HepG2 (cell line): ENCODE measurements around the gene CDT1. TPM values are rescaled to one million over a fixed set of nuclear protein-coding genes. Genes with fewer than 3 reads are reported as not detected.

Source experiments
- BCL6 ChIP-seq: IDR thresholded peaks from 2 replicates; pipeline ENCODE4 v1.6.1; 2016; ENCODE audit warnings: missing genetic modification reagents, missing compliant biosample characterization
- GATAD1 ChIP-seq: IDR thresholded peaks from 2 replicates; pipeline ENCODE4 v1.6.1; 2016; ENCODE audit warnings: missing genetic modification reagents, missing compliant biosample characterization
- GTF3A ChIP-seq: sonication (generic); formaldehyde crosslinking; conservative IDR thresholded peaks from 2 replicates; pipeline ENCODE4 v1.4.0; 2020; ENCODE audit warnings: mild to moderate bottlenecking, missing genetic modification reagents
- HOXA3 ChIP-seq: sonication (generic); formaldehyde crosslinking; IDR thresholded peaks from 2 replicates; pipeline ENCODE4 v1.5.0; 2020; ENCODE audit warnings: missing genetic modification reagents
- KDM1A ChIP-seq: IDR thresholded peaks from 2 replicates; pipeline ENCODE4 v1.6.1; 2016; ENCODE audit warnings: missing compliant biosample characterization
- MBNL3 ChIP-seq: fragments of 250-450 bp; sonication (Bioruptor Pico); conservative IDR thresholded peaks from 2 replicates; pipeline ENCODE4 v1.8.0; 2022; ENCODE audit warnings: mild to moderate bottlenecking, inconsistent platforms
- MXD3 ChIP-seq: IDR thresholded peaks from 2 replicates; pipeline ENCODE4 v1.6.1; 2016; ENCODE audit warnings: mild to moderate bottlenecking, missing biosample characterization, missing genetic modification reagents
- SALL2 ChIP-seq: sonication (generic); formaldehyde crosslinking; IDR thresholded peaks from 2 replicates; pipeline ENCODE4 v1.8.1; 2023; ENCODE audit warnings: mild to moderate bottlenecking, missing genetic modification reagents, inconsistent platforms
- SYNCRIP ChIP-seq: fragments of 200-400 bp; formaldehyde crosslinking; IDR thresholded peaks from 2 replicates; pipeline ENCODE4 v1.6.1; 2018; ENCODE audit warnings: mild to moderate bottlenecking, low read depth, low read length; ENCODE audit not compliant: insufficient read depth
- TGIF2 ChIP-seq: IDR thresholded peaks from 2 replicates; pipeline ENCODE4 v1.6.1; 2016; ENCODE audit warnings: control low read depth, missing compliant biosample characterization
- ZBTB44 ChIP-seq: sonication (generic); formaldehyde crosslinking; IDR thresholded peaks from 2 replicates; pipeline ENCODE4 v1.4.0; 2020; ENCODE audit warnings: missing genetic modification reagents
- ZC3H4 ChIP-seq: sonication (generic); formaldehyde crosslinking; IDR thresholded peaks from 2 replicates; pipeline ENCODE4 v1.4.0; 2020; ENCODE audit warnings: missing genetic modification reagents, borderline replicate concordance
- ZMYM2 ChIP-seq: sonication (generic); formaldehyde crosslinking; IDR thresholded peaks from 2 replicates; pipeline ENCODE4 v1.8.0; 2022; ENCODE audit warnings: mild to moderate bottlenecking, missing genetic modification reagents
- ZNF180 ChIP-seq: sonication (generic); formaldehyde crosslinking; IDR thresholded peaks from 2 replicates; pipeline ENCODE4 v1.4.0; 2020; ENCODE audit warnings: low read depth, missing genetic modification reagents, borderline replicate concordance
- ZNF318 ChIP-seq: sonication (generic); formaldehyde crosslinking; IDR thresholded peaks from 2 replicates; pipeline ENCODE4 v1.4.0; 2020; ENCODE audit warnings: mild to moderate bottlenecking, missing genetic modification reagents
- ZNF567 ChIP-seq: sonication (generic); formaldehyde crosslinking; IDR thresholded peaks from 2 replicates; pipeline ENCODE4 v1.8.1; 2023; ENCODE audit warnings: mild to moderate bottlenecking, missing genetic modification reagents, borderline replicate concordance
- ZNF652 ChIP-seq: IDR thresholded peaks from 2 replicates; pipeline ENCODE4 v1.6.1; 2016; ENCODE audit warnings: low read depth, borderline replicate concordance
- ZNF703 ChIP-seq: sonication (generic); formaldehyde crosslinking; IDR thresholded peaks from 2 replicates; pipeline ENCODE4 v1.5.1; 2020; ENCODE audit warnings: missing genetic modification reagents, mild to moderate bottlenecking, moderate library complexity, borderline replicate concordance
- ZNF772 ChIP-seq: sonication (generic); formaldehyde crosslinking; IDR thresholded peaks from 2 replicates; pipeline ENCODE4 v1.5.0; 2020; ENCODE audit warnings: mild to moderate bottlenecking, missing genetic modification reagents
- ZSCAN9 ChIP-seq: IDR thresholded peaks from 2 replicates; pipeline ENCODE4 v1.6.1; 2016; ENCODE audit warnings: borderline replicate concordance
- polyA plus RNA-seq, 8 experiments: library from polyadenylated mRNA; depleted of rRNA in 3 of 8; stranded (reverse) in 7 of 8; unstranded in 1 of 8; fragments of >200 nt; fragmentation: Illumina TruSeq in 4 of 8; extraction: Trizol in 4 of 8; gene quantifications; 2 replicates each; pipeline versions ENCODE4 v1.2.1 to v1.2.3, GENCODE V29; 2011 to 2016; ENCODE audit warnings: low read depth in 4 of 8, missing spikeins in 1 of 8, mixed read lengths in 1 of 8; ENCODE audit not compliant: insufficient read depth in 1 of 8
- total RNA-seq, 5 experiments: library from RNA; depleted of rRNA; stranded (reverse); fragments of >200 nt; fragmentation: Illumina TruSeq; extraction: Trizol; gene quantifications; 2 replicates each; pipeline ENCODE4 v1.2.3, GENCODE V29; 2016; ENCODE audit warnings: low read depth in 1 of 5

CDT1 gene
- total and polyA plus RNA-seq, 2 of the 13 experiments (the other 11 are each of a cell fraction or from before 2014, with no cell fraction given) = 23.1 to 23.8 TPM

GRCh38 chr16:88759245-88759975, 44.2 kb upstream of the CDT1 start (continued):
- no peak for TF ChIP-seq ZNF318 (CRISPR knock-in tag)
- no peak; the same call in 1 of the 2 replicates for TF ChIP-seq ZNF652 (CRISPR knock-in tag)
- no peak for TF ChIP-seq ZBTB44 (CRISPR knock-in tag)
- TF ChIP-seq ZNF180 = no peak
- no peak for TF ChIP-seq SYNCRIP
- TF ChIP-seq MBNL3 = no peak
- no peak for TF ChIP-seq KDM1A (CRISPR knock-in tag)
- no peak for TF ChIP-seq ZNF703
- peak; percentile 96 for TF ChIP-seq ZNF772 (CRISPR knock-in tag)
- no peak for TF ChIP-seq ZC3H4
- peak; percentile 59; the same call in 1 of the 2 replicates for TF ChIP-seq SALL2 (CRISPR knock-in tag)
- TF ChIP-seq ZSCAN9 = no peak
- TF ChIP-seq BCL6 = peak; percentile 42; the same call in 1 of the 2 replicates
- TF ChIP-seq ZNF567 (CRISPR knock-in tag) = peak; percentile 48; the same call in 1 of the 2 replicates
- no peak; the same call in 1 of the 2 replicates for TF ChIP-seq MXD3 (CRISPR knock-in tag)
- peak; percentile 93 for TF ChIP-seq TGIF2 (CRISPR knock-in tag)
- peak; percentile 69 for TF ChIP-seq GATAD1 (CRISPR knock-in tag)
- peak; percentile 37; the same call in 1 of the 2 replicates for TF ChIP-seq ZMYM2
- TF ChIP-seq HOXA3 = peak; percentile 77
- TF ChIP-seq GTF3A (CRISPR knock-in tag) = no peak
